Rectal smooth muscle tissue (tissue), 1 donor: Measurements from ENCODE around the gene RFX2.
A peak's percentile ranks its signal among the peaks of the same experiment; 100 is the strongest.

ENCODE experiments used
- H3K27ac ChIP-seq: one replicate; pipeline ENCODE4 v1.7.0; 2013; ENCODE audit warnings: low read depth, low read length, inconsistent platforms
- H3K27me3 ChIP-seq: one replicate; pipeline ENCODE4 v1.7.0; 2013; ENCODE audit warnings: low read length; ENCODE audit not compliant: control insufficient read depth, insufficient read depth
- H3K36me3 ChIP-seq: one replicate; pipeline ENCODE4 v1.7.0; 2013; ENCODE audit warnings: low read length; ENCODE audit not compliant: control insufficient read depth, insufficient read depth
- H3K4me1 ChIP-seq: one replicate; pipeline ENCODE4 v1.7.0; 2013; ENCODE audit warnings: low read length; ENCODE audit not compliant: control insufficient read depth, insufficient read depth
- H3K4me3 ChIP-seq: one replicate; pipeline ENCODE4 v1.7.0; 2013; ENCODE audit warnings: low read length
- H3K9ac ChIP-seq: one replicate; pipeline ENCODE4 v1.7.0; 2013; ENCODE audit warnings: low read length

RFX2 gene

GRCh38 chr19:6005321-6006069 lies 104.8 kb downstream of the RFX2 start:
- Histone ChIP-seq H3K9ac (no peak overlapping the region), H3K36me3 (peaks cover 25% of the 10 kb centered on the region)

GRCh38 chr19:6003976-6004375 lies 106.3 kb downstream of the RFX2 start:
- peaks cover 30% of the 10 kb centered on the region for H3K36me3 ChIP-seq
- H3K27ac ChIP-seq: no peak overlapping the region
- H3K9ac ChIP-seq: no peak overlapping the region
- no peaks in the 10 kb centered on the region for H3K27me3 ChIP-seq
- H3K4me3 ChIP-seq: no peak overlapping the region
- H3K4me1 ChIP-seq: no peaks in the 10 kb centered on the region

More at GRCh38 chr19:6005321-6006069, 104.8 kb downstream of the RFX2 start:
- Histone ChIP-seq H3K27me3 (no peaks in the 10 kb centered on the region), H3K27ac (no peak overlapping the region), H3K4me3 (no peak overlapping the region), H3K4me1 (no peaks in the 10 kb centered on the region)

- Histone ChIP-seq H3K9ac (no peak overlapping the region), H3K27me3 (no peaks in the 10 kb centered on the region), H3K27ac (no peak overlapping the region), H3K4me3 (no peak overlapping the region), H3K4me1 (no peaks in the 10 kb centered on the region), H3K36me3 (peaks cover 26% of the 10 kb centered on the region)
These were observed 107.7 kb downstream of the RFX2 start for GRCh38 chr19:6002591-6002990.

- peaks cover 24% of the 10 kb centered on the region for H3K36me3 ChIP-seq
- H3K27ac ChIP-seq: no peak overlapping the region
- H3K4me3 ChIP-seq: no peak overlapping the region
- H3K4me1 ChIP-seq: no peaks in the 10 kb centered on the region
- H3K27me3 ChIP-seq: no peaks in the 10 kb centered on the region
- H3K9ac ChIP-seq: no peak overlapping the region
These were observed 110.0 kb downstream of the RFX2 start for GRCh38 chr19:6000228-6000847.

- H3K4me3 ChIP-seq: no peak overlapping the region
- H3K9ac ChIP-seq: no peak overlapping the region
- no peaks in the 10 kb centered on the region for H3K27me3 ChIP-seq
- H3K27ac ChIP-seq: no peak overlapping the region
- H3K36me3 ChIP-seq: peaks cover 20% of the 10 kb centered on the region
- no peaks in the 10 kb centered on the region for H3K4me1 ChIP-seq
These were observed 110.6 kb downstream of the RFX2 start for GRCh38 chr19:5999693-6000092.

- Histone ChIP-seq H3K4me3 (no peak overlapping the region), H3K4me1 (peaks cover 13% of the 10 kb centered on the region), H3K27me3 (no peaks in the 10 kb centered on the region), H3K9ac (no peak overlapping the region), H3K27ac (no peak overlapping the region), H3K36me3 (peaks cover 20% of the 10 kb centered on the region)
These were observed 112.9 kb downstream of the RFX2 start for GRCh38 chr19:5997371-5997770.

- H3K27me3 ChIP-seq: no peaks in the 10 kb centered on the region
- no peak overlapping the region for H3K9ac ChIP-seq
- H3K4me1 ChIP-seq: peaks cover 13% of the 10 kb centered on the region
- no peak overlapping the region for H3K4me3 ChIP-seq
- H3K36me3 ChIP-seq: peaks cover 20% of the 10 kb centered on the region
- no peak overlapping the region for H3K27ac ChIP-seq
These were observed 113.5 kb downstream of the RFX2 start for GRCh38 chr19:5996623-5997320.

GRCh38 chr19:5996102-5996501 lies 114.2 kb downstream of the RFX2 start:
- no peak overlapping the region for H3K27ac ChIP-seq
- no peak overlapping the region for H3K4me3 ChIP-seq
- H3K4me1 ChIP-seq: peaks cover 13% of the 10 kb centered on the region
- no peak overlapping the region for H3K9ac ChIP-seq
- H3K36me3 ChIP-seq: peaks cover 19% of the 10 kb centered on the region
- no peaks in the 10 kb centered on the region for H3K27me3 ChIP-seq

GRCh38 chr19:5995606-5996005 lies 114.7 kb downstream of the RFX2 start:
- peaks cover 14% of the 10 kb centered on the region for H3K36me3 ChIP-seq

GRCh38 chr19:5994405-5995165 lies 115.7 kb downstream of the RFX2 start:
- Histone ChIP-seq H3K9ac (no peak overlapping the region), H3K4me3 (no peak overlapping the region), H3K4me1 (peaks cover 13% of the 10 kb centered on the region), H3K27me3 (no peaks in the 10 kb centered on the region), H3K36me3 (peaks cover 11% of the 10 kb centered on the region), H3K27ac (no peak overlapping the region)

More at GRCh38 chr19:5995606-5996005, 114.7 kb downstream of the RFX2 start:
- H3K9ac ChIP-seq: no peak overlapping the region
- no peaks in the 10 kb centered on the region for H3K27me3 ChIP-seq
- H3K4me1 ChIP-seq: peaks cover 13% of the 10 kb centered on the region
- no peak overlapping the region for H3K4me3 ChIP-seq
- H3K27ac ChIP-seq: no peak overlapping the region

- Histone ChIP-seq H3K4me3 (no peak overlapping the region), H3K36me3 (peaks cover 8% of the 10 kb centered on the region), H3K4me1 (peaks cover 13% of the 10 kb centered on the region), H3K9ac (no peak overlapping the region), H3K27me3 (no peaks in the 10 kb centered on the region), H3K27ac (peak overlapping the region; percentile 56)
These were observed 116.5 kb downstream of the RFX2 start for GRCh38 chr19:5993648-5994358.
